ENCODE results near the gene CNTN5. TPM values are rescaled to one million over a fixed set of nuclear protein-coding genes. Genes with fewer than 3 reads are reported as not detected.

The CNTN5 gene
- total RNA-seq, 6 donors from 2014 or later, result 0.13 to 1.0 (median 0.57) TPM; not detected in 2

DNA sequence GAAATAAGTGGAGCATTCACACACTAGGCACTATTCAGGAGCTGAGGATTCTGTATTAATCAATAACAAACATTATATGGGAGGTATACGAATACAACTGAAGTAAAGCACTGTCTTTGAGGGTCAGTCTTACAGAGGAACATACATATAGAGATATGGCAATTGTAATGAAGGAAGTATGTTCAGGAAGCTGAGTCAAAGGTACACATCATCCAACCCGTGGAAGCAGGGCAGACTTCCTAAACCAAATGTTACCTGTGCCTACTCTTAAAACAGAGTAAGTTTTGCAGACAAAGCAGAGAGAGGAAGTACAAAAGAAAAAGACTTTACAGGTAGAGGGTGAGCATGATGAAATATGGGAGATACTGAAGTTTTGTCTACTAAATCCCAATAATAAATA lies 1185.2 kb downstream of the CNTN5 start:
- Histone ChIP-seq H3K36me3 (no peaks in the 10 kb centered on the region), H3K4me1 (no peaks in the 10 kb centered on the region), H3K9me3 (no peaks in the 10 kb centered on the region), H3K4me3 (no peak overlapping the region), H3K27ac (no peak overlapping the region), H3K27me3 (no peaks in the 10 kb centered on the region)
- DNase-seq (no peak), ATAC-seq (ENCODE audit: low FRiP score in 2 of 2) (no peak)
- TF ChIP-seq EP300 (IDR thresholded peaks at IDR 0.05) (no peak), POLR2A (IDR thresholded peaks at IDR 0.05) (no peak), POLR2AphosphoS5 (IDR thresholded peaks at IDR 0.05) (no peak)
- TF ChIP-seq, protein P1, sequence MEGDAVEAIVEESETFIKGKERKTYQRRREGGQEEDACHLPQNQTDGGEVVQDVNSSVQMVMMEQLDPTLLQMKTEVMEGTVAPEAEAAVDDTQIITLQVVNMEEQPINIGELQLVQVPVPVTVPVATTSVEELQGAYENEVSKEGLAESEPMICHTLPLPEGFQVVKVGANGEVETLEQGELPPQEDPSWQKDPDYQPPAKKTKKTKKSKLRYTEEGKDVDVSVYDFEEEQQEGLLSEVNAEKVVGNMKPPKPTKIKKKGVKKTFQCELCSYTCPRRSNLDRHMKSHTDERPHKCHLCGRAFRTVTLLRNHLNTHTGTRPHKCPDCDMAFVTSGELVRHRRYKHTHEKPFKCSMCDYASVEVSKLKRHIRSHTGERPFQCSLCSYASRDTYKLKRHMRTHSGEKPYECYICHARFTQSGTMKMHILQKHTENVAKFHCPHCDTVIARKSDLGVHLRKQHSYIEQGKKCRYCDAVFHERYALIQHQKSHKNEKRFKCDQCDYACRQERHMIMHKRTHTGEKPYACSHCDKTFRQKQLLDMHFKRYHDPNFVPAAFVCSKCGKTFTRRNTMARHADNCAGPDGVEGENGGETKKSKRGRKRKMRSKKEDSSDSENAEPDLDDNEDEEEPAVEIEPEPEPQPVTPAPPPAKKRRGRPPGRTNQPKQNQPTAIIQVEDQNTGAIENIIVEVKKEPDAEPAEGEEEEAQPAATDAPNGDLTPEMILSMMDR (IDR thresholded peaks at IDR 0.05), result no peak
- WGBS, 2 donors, result 51 to 57% methylated on average over 2 of the region's 2 CpGs

- no peaks in the 10 kb centered on the region for H3K27me3 ChIP-seq
- no peaks in the 10 kb centered on the region for H3K36me3 ChIP-seq
- H3K4me1 ChIP-seq, result no peaks in the 10 kb centered on the region
- no peak for ATAC-seq (ENCODE audit: low FRiP score in 2 of 2)
- no peak overlapping the region for H3K4me3 ChIP-seq
- DNase-seq, result no peak
- no peak for TF ChIP-seq POLR2A (IDR thresholded peaks at IDR 0.05)
- no peak for TF ChIP-seq EP300 (IDR thresholded peaks at IDR 0.05)
- no peak for TF ChIP-seq POLR2AphosphoS5 (IDR thresholded peaks at IDR 0.05)
- TF ChIP-seq, protein P1 (IDR thresholded peaks at IDR 0.05), result no peak
- 91 to 100% methylated on average over 2 of the region's 2 CpGs for WGBS, 2 donors
- no peaks in the 10 kb centered on the region for H3K9me3 ChIP-seq
- no peak overlapping the region for H3K27ac ChIP-seq
These were observed 1187.5 kb downstream of the CNTN5 start for GRCh38 chr11:100208207-100208606.

DNA sequence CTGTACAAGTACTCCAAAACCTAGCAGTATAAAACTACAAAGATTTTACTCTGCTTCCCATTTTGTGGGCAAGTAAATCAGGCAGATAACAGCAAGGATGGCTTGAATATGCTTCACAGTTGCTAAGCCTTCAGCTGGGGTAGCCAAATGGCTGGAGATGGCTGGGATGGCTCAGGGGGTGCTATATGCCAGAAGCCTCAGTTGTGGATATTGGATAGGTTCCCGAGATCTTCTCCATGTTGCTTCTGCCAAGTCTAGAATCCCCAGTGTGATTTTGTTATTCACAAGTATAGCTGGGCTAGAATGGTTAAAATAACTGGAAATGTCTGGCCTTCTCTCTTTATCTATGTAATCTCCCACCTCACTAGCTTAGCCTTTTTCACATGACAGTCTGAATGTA lies 1194.0 kb downstream of the CNTN5 start:
- Histone ChIP-seq H3K4me3 (no peak overlapping the region), H3K36me3 (no peaks in the 10 kb centered on the region), H3K9me3 (no peaks in the 10 kb centered on the region), H3K27ac (no peak overlapping the region), H3K27me3 (no peaks in the 10 kb centered on the region), H3K4me1 (no peaks in the 10 kb centered on the region)
- no peak for DNase-seq
- TF ChIP-seq, protein P1 (IDR thresholded peaks at IDR 0.05), result no peak
- no peak for TF ChIP-seq POLR2A (IDR thresholded peaks at IDR 0.05)
- TF ChIP-seq POLR2AphosphoS5 (IDR thresholded peaks at IDR 0.05), result no peak
- no peak for TF ChIP-seq EP300 (IDR thresholded peaks at IDR 0.05)
- 73 to 87% methylated on average over 1 of the region's 1 CpG for WGBS, 2 donors
- no peak for ATAC-seq (ENCODE audit: low FRiP score in 2 of 2)

DNA sequence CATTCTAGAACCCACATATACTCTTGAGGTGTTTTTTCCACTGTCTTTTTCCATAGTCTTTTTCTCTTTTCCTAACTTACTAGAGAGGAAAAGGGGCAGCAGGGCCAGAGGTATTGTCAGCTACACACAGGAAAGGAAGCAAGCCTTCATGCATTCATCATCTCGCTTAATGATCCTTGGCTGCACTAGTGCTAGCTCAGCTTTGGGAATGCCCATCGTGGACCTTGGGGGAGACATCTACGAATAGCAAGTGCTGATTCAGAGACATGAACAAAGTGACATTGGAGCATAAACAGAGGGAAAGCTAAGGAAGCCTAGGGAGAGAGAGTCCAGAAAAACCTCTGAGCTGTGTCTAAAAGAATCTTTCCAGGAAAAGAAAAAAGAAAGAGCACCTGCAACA lies 1200.1 kb downstream of the CNTN5 start:
- ATAC-seq (ENCODE audit: low FRiP score in 2 of 2) (no peak), DNase-seq (no peak)
- Histone ChIP-seq H3K27me3 (no peaks in the 10 kb centered on the region), H3K9me3 (no peaks in the 10 kb centered on the region), H3K4me3 (no peak overlapping the region), H3K27ac (no peak overlapping the region), H3K36me3 (no peaks in the 10 kb centered on the region), H3K4me1 (no peaks in the 10 kb centered on the region)
- TF ChIP-seq POLR2A (IDR thresholded peaks at IDR 0.05), result no peak
- no peak for TF ChIP-seq EP300 (IDR thresholded peaks at IDR 0.05)
- TF ChIP-seq POLR2AphosphoS5 (IDR thresholded peaks at IDR 0.05), result no peak
- TF ChIP-seq, protein P1 (IDR thresholded peaks at IDR 0.05), result no peak
- 50 to 66% methylated on average over 3 of the region's 3 CpGs for WGBS, 2 donors

GRCh38 chr11:100221791-100222190 lies 1201.0 kb downstream of the CNTN5 start:
- WGBS, 2 donors, result 65 to 76% methylated on average over 2 of the region's 2 CpGs
- H3K9me3 ChIP-seq, result no peaks in the 10 kb centered on the region
- H3K36me3 ChIP-seq, result no peaks in the 10 kb centered on the region
- no peaks in the 10 kb centered on the region for H3K27me3 ChIP-seq
- no peaks in the 10 kb centered on the region for H3K4me1 ChIP-seq
- H3K4me3 ChIP-seq, result no peak overlapping the region
- H3K27ac ChIP-seq, result no peak overlapping the region
- DNase-seq (no peak), ATAC-seq (ENCODE audit: low FRiP score in 2 of 2) (no peak)
- TF ChIP-seq, protein P1 (IDR thresholded peaks at IDR 0.05), result no peak
- no peak for TF ChIP-seq POLR2A (IDR thresholded peaks at IDR 0.05)
- no peak for TF ChIP-seq POLR2AphosphoS5 (IDR thresholded peaks at IDR 0.05)
- no peak for TF ChIP-seq EP300 (IDR thresholded peaks at IDR 0.05)

Data from upper lobe of left lung (tissue), 6 donors.